Ammon's horn (tissue), 1 donor: Measurements from ENCODE around the gene KLHDC10.
"Not testable (repeated sequence)": the region's sequence is repeated elsewhere in the genome, so short reads cannot be mapped to it uniquely, and the experiment has no call there.

Source experiments
- DNase-seq: peaks from one replicate; pipeline ENCODE4 v3.0.0-alpha.2; 2016; ENCODE audit warnings: low spot score

Gene KLHDC10

DNA sequence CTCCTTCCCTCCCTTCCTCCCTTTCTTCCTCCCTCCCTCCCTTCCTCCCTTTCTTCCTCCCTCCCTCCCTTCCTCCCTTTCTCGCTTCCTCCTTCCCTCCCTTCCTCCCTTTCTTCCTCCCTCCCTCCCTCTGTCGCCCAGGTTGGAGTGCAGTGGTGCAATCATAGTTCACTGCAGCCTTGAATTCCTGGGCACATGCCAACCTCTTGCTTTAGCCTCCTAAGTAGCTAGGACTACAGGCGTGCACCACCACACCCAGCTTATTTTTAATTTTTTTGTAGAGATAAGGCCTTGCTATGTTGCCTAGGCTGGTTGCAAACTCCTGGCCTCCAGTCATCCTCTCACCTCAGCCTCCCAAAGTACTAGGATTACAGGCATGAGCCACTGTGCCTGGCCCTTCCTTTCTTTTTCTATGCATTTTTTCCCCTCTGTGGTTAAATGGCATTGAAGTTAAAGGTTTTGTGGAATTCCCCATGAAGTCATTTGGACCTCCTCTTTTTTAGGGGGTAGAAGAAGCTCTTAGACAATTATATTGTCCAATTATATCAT is 9.6 kb downstream of the KLHDC10 start:
- DNase-seq: no peak

DNA sequence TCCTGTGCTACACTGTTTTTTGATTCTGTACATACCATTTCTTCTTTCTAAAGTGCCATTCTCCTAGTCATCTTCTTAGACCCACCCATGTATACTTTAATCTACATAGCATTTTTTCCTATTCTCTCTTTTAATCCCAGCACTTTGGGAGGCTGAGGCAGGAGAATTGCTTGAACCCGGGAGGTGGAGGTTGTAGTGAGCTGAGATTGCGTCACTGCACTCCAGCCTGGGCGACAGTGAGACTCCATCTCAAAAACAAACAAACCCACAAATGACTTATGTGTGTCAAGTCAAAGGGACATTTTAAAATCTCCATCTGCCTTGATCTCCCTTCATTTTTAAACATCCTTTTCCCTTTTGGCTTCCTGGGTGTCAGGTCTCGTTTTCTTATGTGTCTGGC is 13.2 kb downstream of the KLHDC10 start:
- DNase-seq: not testable (repeated sequence)

DNA sequence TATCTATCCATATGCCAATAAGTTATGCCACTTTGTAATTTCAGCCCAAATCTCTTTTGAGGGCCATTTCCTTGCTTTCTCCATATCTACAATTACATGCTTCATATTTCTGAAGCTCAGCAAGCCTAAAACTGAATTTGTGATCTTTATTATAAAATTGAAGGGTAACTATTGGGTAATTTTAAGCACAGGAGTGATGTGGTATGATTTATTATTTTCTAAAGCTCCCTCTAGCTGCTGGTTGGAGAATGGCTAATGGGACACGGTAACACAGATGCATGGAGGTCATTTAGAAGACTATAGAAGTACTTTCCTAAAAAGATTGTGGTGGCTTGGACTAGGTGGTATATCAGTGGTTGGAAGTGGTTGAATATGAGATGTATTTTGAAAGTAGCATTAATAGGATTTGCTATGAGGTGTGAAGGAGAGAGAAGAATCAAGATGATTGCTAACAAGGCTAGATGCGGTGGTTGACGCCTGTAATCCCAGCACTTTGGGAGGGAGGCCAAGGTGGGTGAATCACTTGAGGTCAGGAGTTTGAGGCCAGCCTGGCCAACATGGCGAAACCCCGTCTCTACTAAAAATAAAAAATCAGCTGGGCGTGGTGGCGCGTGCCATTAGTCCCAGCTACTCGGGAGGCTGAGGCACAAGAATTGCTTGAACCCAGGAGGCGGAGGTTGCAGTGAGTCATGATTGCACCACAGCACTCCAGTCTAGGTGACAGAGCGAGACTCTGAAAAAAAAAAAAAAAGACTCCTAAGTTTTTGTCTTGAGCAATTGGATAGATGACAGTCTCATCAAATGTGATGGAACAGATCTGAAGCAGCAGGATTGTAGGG is 13.9 kb downstream of the KLHDC10 start:
- DNase-seq: no peak

DNA sequence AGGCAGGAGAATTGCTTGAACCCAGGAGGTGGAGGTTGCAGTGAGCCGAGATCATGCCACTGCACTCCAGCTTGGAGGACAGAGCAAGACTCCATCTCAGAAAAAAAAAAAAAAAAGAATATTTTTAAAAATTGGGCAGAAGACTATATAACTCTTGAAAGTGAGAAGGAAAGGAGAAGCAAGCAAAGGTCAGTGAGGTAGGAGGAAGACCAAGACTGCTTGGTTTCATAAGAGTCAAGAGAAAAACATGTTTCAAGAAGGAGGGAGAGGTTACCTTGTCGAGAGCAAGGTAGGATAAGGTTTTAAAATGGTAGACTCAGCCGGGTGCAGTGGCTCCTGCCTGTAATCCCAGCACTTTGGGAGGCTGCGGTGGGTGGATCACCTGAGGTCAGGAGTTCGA is 14.9 kb downstream of the KLHDC10 start:
- not testable (repeated sequence) for DNase-seq

DNA sequence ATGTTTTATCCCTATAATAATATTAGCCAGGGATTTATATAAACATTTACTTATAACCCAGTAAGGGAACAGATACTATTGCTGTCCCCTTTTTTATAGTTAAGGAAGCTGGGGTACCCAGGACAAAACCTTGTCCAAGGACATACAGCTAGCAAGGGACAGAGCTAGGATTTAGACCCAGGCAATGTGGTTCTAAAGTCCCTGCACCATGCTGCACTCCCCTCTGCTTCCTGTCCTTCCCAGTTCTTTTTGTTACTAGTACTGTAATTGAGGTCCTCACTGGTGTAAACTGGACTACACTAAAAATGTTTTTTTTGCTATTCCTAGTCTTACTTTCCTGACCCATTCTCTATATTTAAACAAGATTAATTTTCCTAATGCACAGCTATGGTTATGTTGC is 16.6 kb downstream of the KLHDC10 start:
- no peak for DNase-seq

DNA sequence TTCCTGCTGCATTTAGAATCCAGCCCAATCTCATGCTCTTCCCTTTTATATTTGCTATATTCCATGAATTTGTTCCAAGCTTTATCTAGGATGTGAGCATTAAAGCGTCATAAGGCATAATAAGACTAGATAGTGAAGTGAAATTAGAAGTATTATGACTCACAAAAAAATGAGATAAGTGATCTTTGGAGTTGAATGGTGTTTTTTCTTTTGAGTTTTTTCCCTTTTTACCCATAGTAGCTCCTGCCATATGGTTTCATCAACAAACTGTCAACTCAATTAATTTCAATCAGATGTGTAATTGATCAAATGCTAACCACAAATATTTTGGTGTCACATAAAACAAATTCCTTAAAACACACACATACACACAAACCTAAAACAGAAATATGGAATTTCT is 17.0 kb downstream of the KLHDC10 start:
- no peak for DNase-seq

DNA sequence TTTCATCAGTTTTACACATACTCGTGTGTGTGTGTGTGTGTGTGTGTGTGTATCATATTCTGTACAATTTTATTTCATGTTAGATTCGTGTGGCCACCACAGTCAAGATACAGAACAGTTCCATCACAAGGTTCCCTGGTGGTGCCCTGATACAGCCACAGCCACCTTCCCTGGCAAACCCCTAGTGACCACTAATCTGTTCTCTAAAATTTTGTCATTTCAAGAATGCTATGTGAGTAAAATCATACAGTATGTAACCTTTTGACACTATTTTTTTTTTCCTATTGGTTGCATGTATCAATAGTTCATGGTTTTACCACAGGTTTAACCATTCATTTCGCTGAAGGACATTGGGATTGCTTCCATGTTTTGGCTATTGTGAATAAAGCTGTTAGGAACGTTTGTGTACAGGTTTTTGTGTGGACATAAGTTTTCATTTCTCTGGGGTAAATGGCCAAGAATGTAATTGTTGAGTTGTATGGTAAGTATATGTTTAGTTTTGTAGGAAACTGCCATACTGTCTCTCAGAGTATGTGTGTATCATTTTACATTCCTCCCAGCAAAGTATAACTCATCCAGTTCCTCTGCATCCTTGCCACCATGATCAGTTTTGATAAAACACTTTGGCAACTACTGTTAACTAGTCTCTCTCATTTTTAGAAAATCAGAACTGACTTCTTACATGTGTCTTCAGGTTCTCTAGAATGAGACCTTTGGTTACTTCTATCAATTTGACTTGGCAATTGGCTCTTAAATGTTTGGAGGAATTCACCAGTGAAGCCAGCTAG is 20.6 kb downstream of the KLHDC10 start:
- DNase-seq: no peak

DNA sequence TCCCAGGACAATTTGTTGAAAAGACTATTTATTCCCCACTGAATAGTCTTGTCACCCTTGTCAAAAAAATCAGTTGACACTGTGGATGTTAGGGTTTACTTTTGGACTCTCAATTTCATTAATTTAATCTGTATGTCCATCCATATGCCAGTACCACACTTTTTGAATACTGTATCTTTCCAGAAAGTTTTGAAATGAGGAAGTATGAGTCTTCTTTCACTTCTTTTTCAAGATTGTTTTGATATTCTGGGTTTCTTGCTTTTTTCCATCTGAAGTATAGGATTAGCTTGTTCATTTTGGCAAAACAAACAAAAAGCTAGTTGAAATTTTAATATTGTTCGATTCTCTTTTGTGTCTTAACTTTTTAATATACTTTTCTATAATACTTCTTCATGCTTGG is 21.7 kb downstream of the KLHDC10 start:
- no peak for DNase-seq

DNA sequence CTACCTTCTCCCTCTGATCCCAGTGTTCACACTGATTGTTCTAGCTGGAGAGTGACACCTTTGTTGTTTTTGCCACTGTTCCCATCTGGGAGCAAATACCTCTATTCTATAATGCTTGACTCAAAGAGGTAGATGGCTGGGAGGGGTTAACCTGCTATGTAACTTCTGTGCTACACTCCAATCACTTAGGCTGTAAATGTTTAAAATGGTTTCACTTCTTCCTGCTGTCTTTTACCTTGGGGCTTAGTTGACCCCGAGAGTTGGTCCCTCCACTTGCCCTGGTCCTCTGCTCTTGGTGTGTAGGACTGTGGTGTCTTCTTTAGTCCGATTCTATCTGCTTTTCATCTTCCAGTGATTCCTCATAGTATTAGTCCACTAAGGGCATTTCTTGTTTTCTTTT is 22.3 kb downstream of the KLHDC10 start:
- DNase-seq: no peak

DNA sequence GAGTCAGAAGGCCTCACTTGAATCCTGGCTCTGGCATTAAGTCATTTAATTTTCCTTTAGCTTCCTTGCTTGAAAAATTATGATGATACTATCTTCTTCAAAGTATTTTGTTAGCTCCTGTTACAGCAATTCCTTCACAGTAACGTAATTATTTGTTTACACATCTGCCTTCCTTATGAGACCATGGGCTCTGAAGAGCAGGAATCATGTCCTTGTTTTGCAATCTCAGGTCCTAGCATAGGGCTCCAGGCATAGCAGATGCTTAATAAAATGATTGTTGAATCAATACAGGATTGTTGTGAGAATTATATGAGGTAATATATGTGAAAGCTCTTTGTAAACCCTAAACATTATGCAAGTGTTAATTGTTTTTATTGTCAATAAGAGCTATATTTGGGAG is 25.5 kb downstream of the KLHDC10 start:
- no peak for DNase-seq

DNA sequence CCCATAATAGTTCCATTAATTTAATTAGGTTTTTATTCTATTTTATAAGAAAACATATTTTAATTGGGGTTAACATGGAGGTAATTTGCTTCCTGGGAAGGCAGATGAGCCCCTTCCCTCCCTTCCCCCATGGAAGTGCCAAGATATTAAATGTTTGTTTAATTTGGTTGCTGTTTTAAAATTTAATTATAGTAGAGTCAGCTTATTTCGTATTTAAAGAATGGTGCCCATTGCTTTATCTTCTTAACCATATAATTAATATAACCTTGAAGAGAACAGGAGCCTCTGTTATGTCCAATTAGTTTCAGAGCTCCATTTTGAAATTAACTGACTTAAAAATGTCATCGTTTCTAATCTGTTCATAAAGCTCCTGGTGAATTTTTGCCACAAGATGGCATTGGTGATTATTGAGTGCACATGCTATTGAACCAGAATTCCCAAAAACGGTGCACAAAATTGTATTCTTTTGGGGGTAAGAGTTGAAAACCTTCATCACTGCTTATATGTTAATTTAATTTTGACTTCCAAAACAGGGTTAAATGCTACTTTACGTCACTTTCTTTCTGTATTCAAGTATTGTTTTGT is 26.0 kb downstream of the KLHDC10 start:
- peak; percentile 15 for DNase-seq

DNA sequence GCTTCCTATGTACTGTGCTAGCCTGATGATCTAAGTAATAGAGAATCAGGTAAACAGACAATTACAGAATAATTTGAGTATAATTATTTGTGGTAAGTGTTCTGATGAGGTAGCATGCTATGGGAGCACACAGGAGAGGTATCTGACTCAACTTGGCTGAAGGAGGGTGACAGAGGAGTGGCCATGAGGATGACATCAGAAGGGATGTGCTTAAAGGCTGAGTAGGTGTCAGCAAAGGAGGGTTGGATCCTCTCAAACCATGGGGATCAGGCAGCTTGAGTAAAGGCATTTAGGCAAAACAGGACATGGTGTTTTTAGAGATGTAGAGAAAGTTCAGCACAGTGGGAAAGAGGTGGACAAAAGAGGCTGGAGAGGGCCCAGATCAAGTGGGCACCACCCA is 29.0 kb downstream of the KLHDC10 start:
- no peak for DNase-seq

DNA sequence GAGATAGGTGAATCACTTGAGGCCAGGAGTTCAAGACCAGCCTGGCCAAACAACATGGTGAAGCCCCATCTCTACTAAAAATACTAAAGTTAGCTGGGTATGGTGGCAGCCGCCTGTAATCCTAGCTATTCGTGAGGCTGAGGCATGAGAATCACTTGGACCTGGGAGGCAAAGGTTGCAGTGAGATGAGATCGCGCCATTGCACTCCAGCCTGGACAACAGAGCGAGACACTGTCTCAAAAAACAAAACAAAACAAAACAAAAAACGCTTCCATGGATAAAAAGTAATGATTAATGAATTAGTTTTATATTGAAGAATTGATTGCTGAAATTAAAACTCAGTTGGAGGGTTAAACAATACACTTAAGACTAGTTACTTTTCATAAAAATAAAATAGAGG is 32.3 kb downstream of the KLHDC10 start:
- no peak for DNase-seq

DNA sequence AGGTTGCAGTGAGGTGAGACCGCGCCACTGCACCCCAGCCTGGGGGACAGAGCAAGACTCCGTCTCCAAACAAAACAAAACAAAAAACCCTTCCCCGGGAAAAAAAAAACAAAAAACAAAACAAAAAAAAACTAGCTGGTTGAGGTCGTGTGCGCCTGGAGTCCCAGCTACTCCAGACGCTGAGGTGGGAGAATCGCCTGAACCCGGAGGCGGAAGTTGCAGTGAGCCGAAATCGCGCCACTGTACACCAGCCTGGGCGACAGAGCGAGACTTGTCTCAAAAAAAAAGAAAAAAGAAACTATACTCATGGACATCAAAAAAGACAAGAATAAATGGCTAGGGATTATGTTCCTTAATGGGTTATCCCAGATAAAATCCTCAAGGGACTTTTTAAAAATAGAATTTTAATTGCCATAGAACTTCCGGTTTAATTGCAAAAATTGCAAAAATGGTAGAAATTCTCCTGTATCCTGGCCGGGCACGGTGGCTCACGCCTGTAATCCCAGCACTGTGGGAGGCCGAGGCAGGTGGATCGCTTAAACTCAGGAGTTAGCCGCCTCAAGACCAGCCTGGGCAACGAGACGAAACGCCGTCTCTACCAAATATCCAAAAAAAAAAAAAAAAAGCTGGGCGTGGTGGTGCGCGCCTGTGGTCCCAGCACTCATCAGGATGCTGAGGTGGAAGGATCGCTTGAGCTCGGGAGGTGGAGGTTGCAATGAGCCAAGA is 37.8 kb downstream of the KLHDC10 start:
- DNase-seq: no peak

DNA sequence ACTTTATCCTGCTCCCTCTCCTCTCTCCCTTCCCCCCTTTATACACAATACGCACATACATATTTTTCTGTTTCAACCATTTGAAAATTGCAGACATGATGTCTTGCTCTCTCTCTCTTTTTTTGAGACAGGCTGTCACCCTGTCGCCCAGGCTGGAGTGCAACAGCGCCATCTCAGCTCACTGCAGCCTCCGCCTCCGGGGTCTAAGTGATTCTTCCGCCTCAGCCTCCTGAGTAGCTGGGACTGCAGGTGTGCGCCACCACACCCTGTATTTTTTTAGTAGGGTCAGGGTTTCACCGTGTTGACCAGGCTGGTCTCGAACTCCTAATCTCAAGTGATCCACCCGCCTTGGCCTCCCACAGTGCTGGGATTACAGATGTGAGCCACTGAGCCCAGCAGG is 38.5 kb downstream of the KLHDC10 start:
- no peak for DNase-seq

DNA sequence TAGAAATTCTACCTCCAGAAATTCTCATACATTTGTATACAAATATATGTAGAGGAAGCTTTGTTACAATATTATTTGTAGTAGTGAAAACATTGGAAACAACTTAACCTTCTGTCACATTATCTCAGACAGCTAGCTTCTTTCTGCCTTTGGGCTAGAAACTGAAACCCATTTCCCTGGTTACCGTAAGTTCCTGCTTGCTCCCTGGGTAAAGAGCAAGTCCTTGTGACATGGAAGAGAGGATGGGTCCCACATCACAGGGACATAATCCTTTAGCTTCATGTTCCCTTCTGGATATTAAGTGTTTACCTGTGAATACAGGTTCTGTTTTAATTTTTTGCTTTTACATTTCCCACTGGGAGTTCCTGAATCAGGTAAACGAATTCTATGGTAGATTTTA is 41.8 kb downstream of the KLHDC10 start:
- no peak for DNase-seq

DNA sequence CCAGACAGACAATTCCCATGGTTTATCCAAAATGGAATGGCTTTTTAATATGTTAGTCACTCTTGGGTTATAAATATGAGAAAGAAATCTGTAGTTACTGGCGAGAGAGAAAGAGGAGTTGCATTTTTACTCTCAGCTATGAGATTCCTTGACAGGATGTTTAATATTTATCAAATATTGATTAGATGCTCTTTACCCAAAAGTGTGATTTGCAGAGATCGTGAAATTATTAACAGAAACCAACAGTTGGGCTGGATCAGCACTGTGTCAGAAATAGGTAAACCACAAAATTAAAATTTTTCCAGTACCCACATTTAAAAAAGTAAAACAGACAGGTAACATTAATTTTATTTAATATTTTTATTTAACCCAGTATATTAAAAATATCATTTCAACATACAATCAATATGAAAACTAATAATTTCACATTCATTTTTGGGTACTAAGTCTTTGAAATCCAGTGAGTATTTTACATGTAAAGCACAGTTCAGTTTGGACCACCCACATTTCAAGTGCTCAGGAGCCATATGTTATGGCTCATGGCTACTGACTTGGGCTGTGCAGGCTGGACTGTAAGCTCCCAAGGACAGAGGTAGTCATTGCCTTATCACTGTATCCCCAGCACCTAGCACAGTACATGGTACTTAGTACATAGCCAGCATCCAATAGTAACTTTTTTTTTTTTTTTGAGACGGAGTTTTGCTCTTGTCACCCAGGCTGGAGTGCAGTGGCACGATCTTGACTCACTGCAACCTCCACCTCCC is 42.5 kb downstream of the KLHDC10 start:
- DNase-seq: no peak

DNA sequence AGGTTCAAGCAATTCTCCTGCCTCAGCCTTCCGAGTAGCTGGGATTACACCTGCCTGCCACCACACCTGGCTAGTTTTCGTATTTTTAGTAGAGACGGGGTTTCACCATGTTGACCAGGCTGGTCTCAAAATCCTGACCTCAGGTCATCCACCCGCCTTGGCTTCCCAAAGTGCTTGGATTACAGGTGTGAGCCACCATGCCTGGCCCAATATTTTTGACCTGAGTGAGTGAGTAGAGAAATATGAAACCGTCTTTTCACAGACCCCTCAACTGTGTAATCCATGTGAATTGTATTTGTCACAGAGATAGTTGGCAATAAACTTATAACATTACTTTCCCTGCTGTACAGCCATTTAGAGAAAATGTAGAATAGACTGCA is 43.1 kb downstream of the KLHDC10 start:
- not testable (repeated sequence) for DNase-seq

DNA sequence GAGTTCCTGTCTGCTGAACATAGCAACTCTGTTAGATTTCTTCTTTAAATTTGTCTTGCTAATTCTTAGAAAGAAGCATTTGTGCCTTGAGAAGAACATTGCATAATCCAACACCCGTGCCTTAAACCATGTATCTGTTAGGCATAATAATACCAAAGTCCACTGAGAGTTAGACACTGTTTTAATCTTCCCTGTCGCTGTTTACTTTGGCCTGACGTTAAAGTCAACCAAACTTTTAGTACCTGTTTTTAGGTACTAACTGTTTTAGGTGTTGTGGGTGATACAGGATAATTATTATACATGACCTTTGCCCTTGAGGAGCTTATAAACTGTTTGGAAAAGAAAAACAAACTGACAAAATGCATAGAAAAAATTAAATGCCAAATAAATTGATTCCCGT is 43.6 kb downstream of the KLHDC10 start:
- DNase-seq: no peak

DNA sequence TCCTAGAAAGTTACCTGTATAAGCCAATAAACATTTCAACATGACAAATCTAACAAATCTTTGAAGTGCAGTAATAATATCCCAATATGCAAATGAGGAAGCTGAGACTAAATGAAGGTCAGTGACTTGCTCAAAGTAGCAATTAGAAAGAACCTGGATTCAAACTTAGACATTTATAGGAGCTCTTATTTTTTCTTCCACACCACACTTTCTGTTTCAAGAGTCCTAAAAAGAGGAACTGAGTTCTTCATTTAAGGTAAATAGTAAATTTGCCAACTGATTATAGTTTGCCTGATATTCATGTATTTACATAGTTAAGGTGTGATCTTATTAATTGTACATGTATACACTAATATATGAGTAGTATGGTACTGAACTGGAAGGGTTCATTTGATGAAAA is 44.0 kb downstream of the KLHDC10 start:
- DNase-seq: no peak

DNA sequence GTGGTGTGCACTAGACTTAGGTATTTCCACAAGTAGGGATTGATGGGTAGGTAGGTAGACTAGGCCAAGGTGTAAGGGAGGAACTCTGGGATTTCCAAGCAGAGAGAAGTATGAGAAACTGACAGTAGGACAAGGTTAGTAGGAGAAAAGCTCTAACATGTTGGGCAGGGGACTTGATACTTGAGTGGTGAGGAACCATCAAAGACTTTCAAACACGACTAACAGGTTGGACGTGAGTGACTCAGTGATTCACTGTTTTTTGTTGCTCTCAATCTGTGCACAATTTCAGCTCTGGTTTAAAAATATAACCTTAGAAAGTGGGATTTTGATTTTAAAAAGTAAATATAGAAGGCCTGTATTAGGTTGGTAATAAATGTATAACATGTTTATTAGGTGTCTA is 44.4 kb downstream of the KLHDC10 start:
- DNase-seq: no peak
